MM.1S (cell line): ENCODE results near the gene COL25A1.

Source experiments
- DNase-seq: peaks from one replicate; pipeline ENCODE4 v3.0.0-alpha.2; 2015
- H2AFZ ChIP-seq: fragments of 300-600 bp; sonication (generic); 2 replicates; pipeline ENCODE4 v1.6.0; 2016; ENCODE audit warnings: antibody characterized with exemption, low read length
- H3F3A ChIP-seq: fragments of 300-600 bp; sonication (generic); 2 replicates; pipeline ENCODE4 v1.6.1; 2016; ENCODE audit warnings: mild to moderate bottlenecking, antibody characterized with exemption, low read length, moderate library complexity, mixed read lengths; ENCODE audit not compliant: insufficient read depth
- H3K27ac ChIP-seq: fragments of 300-600 bp; sonication (generic); 2 replicates; pipeline ENCODE4 v1.5.1; 2016; ENCODE audit warnings: mild to moderate bottlenecking, low read length
- H3K27me3 ChIP-seq: fragments of 300-600 bp; sonication (generic); replicated peaks from 2 replicates; pipeline ENCODE4 v1.6.0; 2016; ENCODE audit warnings: low read length; ENCODE audit not compliant: insufficient read depth
- H3K36me3 ChIP-seq: fragments of 300-600 bp; sonication (generic); replicated peaks from 2 replicates; pipeline ENCODE4 v1.6.1; 2016; ENCODE audit warnings: mild to moderate bottlenecking, low read length, mixed read lengths; ENCODE audit not compliant: insufficient read depth
- H3K4me1 ChIP-seq: fragments of 300-600 bp; sonication (generic); 2 replicates; pipeline ENCODE4 v1.6.1; 2016; ENCODE audit warnings: low read length, mixed read lengths
- H3K4me2 ChIP-seq: fragments of 300-600 bp; sonication (generic); 2 replicates; pipeline ENCODE4 v1.6.0; 2016; ENCODE audit warnings: low read depth, low read length
- H3K4me3 ChIP-seq: fragments of 300-600 bp; sonication (generic); 2 replicates; pipeline ENCODE4 v1.5.1; 2016; ENCODE audit warnings: low read length, mixed read lengths
- H3K79me2 ChIP-seq: fragments of 300-600 bp; sonication (generic); 2 replicates; pipeline ENCODE4 v1.6.1; 2016; ENCODE audit warnings: mixed run types, low read length, mixed read lengths
- H3K9ac ChIP-seq: fragments of 300-600 bp; sonication (generic); 2 replicates; pipeline ENCODE4 v1.6.1; 2016; ENCODE audit warnings: low read length, mixed read lengths
- H3K9me2 ChIP-seq: fragments of 300-600 bp; sonication (generic); replicated peaks from 2 replicates; pipeline ENCODE4 v1.6.1; 2016; ENCODE audit warnings: mild to moderate bottlenecking, low read length, mixed read lengths; ENCODE audit not compliant: insufficient read depth
- H3K9me3 ChIP-seq: fragments of 300-600 bp; sonication (generic); replicated peaks from 2 replicates; pipeline ENCODE4 v1.6.1; 2016; ENCODE audit warnings: mild to moderate bottlenecking, low read length, mixed read lengths; ENCODE audit not compliant: insufficient read depth
- H4K20me1 ChIP-seq: fragments of 300-600 bp; sonication (generic); 2 replicates; pipeline ENCODE4 v1.6.1; 2016; ENCODE audit warnings: mild to moderate bottlenecking, low read length, moderate library complexity, mixed read lengths; ENCODE audit not compliant: insufficient read depth
- CTCF ChIP-seq: fragments of 300-600 bp; sonication (generic); IDR thresholded peaks from 2 replicates; pipeline ENCODE4 v1.5.1; 2016; ENCODE audit warnings: antibody characterized with exemption, low read length, mixed read lengths
- EZH2 ChIP-seq: fragments of 300-600 bp; sonication (generic); optimal IDR thresholded peaks from 2 replicates; pipeline ENCODE3; 2017; ENCODE audit warnings: low read depth, mild to moderate bottlenecking, antibody characterized with exemption, low read length, mixed read lengths
- EZH2phosphoT487 ChIP-seq: fragments of 300-600 bp; sonication (generic); IDR thresholded peaks from 2 replicates; pipeline ENCODE4 v1.6.1; 2018; ENCODE audit warnings: antibody characterized with exemption, low read length

The COL25A1 gene

GRCh38 chr4:108834835-108835384, 467.5 kb downstream of the COL25A1 start:
- Histone ChIP-seq H3K27me3 (no peaks in the 10 kb centered on the region), H4K20me1 (no peaks in the 10 kb centered on the region), H3K9me3 (no peaks in the 10 kb centered on the region), H3K36me3 (no peaks in the 10 kb centered on the region), H3K79me2 (no peaks in the 10 kb centered on the region), H3K4me2 (no peak overlapping the region), H3K27ac (no peak overlapping the region), H3K9me2 (no peaks in the 10 kb centered on the region), H3K4me1 (peaks cover 33% of the 10 kb centered on the region), H3K9ac (no peak overlapping the region), H2AFZ (no peak overlapping the region), H3F3A (peaks cover 13% of the 10 kb centered on the region), H3K4me3 (no peak overlapping the region)
- peak; percentile 62 for DNase-seq
- TF ChIP-seq CTCF (peak; percentile 77), EZH2phosphoT487 (no peak)

- Histone ChIP-seq H3K36me3 (no peaks in the 10 kb centered on the region), H3K9me3 (no peaks in the 10 kb centered on the region), H3K27me3 (no peaks in the 10 kb centered on the region), H3F3A (peaks cover 15% of the 10 kb centered on the region), H3K9ac (no peak overlapping the region), H3K4me1 (peaks cover 37% of the 10 kb centered on the region), H2AFZ (no peak overlapping the region), H4K20me1 (no peaks in the 10 kb centered on the region), H3K4me3 (no peak overlapping the region), H3K4me2 (no peak overlapping the region), H3K9me2 (no peaks in the 10 kb centered on the region), H3K79me2 (no peaks in the 10 kb centered on the region), H3K27ac (no peak overlapping the region)
- TF ChIP-seq CTCF = no peak
- TF ChIP-seq EZH2 = no peak
- TF ChIP-seq EZH2phosphoT487 = no peak
- no peak for DNase-seq
Measured at GRCh38 chr4:108834166-108834834, 468.2 kb downstream of the COL25A1 start.

GRCh38 chr4:108833046-108833445, 469.4 kb downstream of the COL25A1 start:
- Histone ChIP-seq H3K27me3 (no peaks in the 10 kb centered on the region), H3K9me3 (no peaks in the 10 kb centered on the region), H3K4me1 (peaks cover 35% of the 10 kb centered on the region), H2AFZ (no peak overlapping the region), H3F3A (peaks cover 15% of the 10 kb centered on the region), H3K79me2 (no peaks in the 10 kb centered on the region), H3K4me3 (no peak overlapping the region), H3K27ac (no peak overlapping the region), H3K9ac (no peak overlapping the region), H3K4me2 (no peak overlapping the region), H4K20me1 (no peaks in the 10 kb centered on the region), H3K36me3 (no peaks in the 10 kb centered on the region), H3K9me2 (no peaks in the 10 kb centered on the region)
- TF ChIP-seq CTCF = no peak
- no peak for TF ChIP-seq EZH2
- TF ChIP-seq EZH2phosphoT487 = no peak
- no peak for DNase-seq
